ENCODE results near the gene LPP.
"Not testable (repeated sequence)": the region's sequence is repeated elsewhere in the genome, so short reads cannot be mapped to it uniquely, and the experiment has no call there.

The LPP gene

GRCh38 chr3:188442430-188442829 is 288.5 kb downstream of the LPP start:
- Histone ChIP-seq H3K79me2 (ENCODE audit: low read length) (no peaks in the 10 kb centered on the region), H3K9me2 (replicated peaks; ENCODE audit: insufficient read depth, low read length) (no peaks in the 10 kb centered on the region), H2AFZ (ENCODE audit: low read length) (no peak overlapping the region), H3K4me3 (ENCODE audit: low read length) (no peak overlapping the region), H3K9ac (ENCODE audit: low read length) (no peak overlapping the region), H3K27me3 (replicated peaks; ENCODE audit: insufficient read depth, low read length) (peaks cover 21% of the 10 kb centered on the region), H3F3A (ENCODE audit: insufficient read depth, low read length) (peaks cover 12% of the 10 kb centered on the region), H3K27ac (ENCODE audit: low read length) (no peak overlapping the region), H3K36me3 (replicated peaks; ENCODE audit: insufficient read depth, low read length) (no peaks in the 10 kb centered on the region), H4K20me1 (ENCODE audit: insufficient read depth, low read length) (peaks cover 4% of the 10 kb centered on the region; the same call in 1 of the 2 replicates), H3K4me2 (ENCODE audit: low read depth, low read length) (no peak overlapping the region), H3K9me3 (replicated peaks; ENCODE audit: insufficient read depth, low read length) (no peaks in the 10 kb centered on the region), H3K4me1 (ENCODE audit: low read length) (peaks cover 13% of the 10 kb centered on the region)
- no peak for DNase-seq
- no peak for TF ChIP-seq EZH2phosphoT487 (IDR thresholded peaks at IDR 0.05; ENCODE audit: low read length)
- no peak for TF ChIP-seq EZH2 (optimal IDR thresholded peaks at IDR 0.05; ENCODE audit: low read depth, low read length)
- TF ChIP-seq, protein P1, sequence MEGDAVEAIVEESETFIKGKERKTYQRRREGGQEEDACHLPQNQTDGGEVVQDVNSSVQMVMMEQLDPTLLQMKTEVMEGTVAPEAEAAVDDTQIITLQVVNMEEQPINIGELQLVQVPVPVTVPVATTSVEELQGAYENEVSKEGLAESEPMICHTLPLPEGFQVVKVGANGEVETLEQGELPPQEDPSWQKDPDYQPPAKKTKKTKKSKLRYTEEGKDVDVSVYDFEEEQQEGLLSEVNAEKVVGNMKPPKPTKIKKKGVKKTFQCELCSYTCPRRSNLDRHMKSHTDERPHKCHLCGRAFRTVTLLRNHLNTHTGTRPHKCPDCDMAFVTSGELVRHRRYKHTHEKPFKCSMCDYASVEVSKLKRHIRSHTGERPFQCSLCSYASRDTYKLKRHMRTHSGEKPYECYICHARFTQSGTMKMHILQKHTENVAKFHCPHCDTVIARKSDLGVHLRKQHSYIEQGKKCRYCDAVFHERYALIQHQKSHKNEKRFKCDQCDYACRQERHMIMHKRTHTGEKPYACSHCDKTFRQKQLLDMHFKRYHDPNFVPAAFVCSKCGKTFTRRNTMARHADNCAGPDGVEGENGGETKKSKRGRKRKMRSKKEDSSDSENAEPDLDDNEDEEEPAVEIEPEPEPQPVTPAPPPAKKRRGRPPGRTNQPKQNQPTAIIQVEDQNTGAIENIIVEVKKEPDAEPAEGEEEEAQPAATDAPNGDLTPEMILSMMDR (IDR thresholded peaks at IDR 0.05; ENCODE audit: low read length) = no peak

DNA sequence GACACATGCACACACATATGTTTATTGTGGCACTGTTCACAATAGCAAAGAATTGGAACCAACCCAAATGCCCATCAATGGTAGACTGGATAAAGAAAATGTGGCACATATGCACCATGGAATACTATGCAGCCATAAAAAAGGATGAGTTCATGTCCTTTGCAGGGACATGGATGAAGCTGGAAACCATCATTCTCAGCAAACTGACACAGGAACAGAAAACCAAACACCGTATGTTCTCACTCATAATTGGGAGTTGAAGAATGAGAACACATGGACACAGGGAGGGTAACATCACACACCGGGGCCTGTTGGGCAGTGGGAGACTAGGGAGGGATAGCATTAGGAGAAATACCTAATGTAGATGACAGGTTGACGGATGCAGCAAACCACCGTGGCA is 291.2 kb downstream of the LPP start:
- not testable (repeated sequence) for H3K9me3 ChIP-seq (replicated peaks; ENCODE audit: insufficient read depth, low read length); DNase-seq; H3K9ac ChIP-seq (ENCODE audit: low read length); H4K20me1 ChIP-seq (ENCODE audit: insufficient read depth, low read length); H3K79me2 ChIP-seq (ENCODE audit: low read length); H2AFZ ChIP-seq (ENCODE audit: low read length); H3K27ac ChIP-seq (ENCODE audit: low read length); H3K9me2 ChIP-seq (replicated peaks; ENCODE audit: insufficient read depth, low read length); H3K4me2 ChIP-seq (ENCODE audit: low read depth, low read length); H3K36me3 ChIP-seq (replicated peaks; ENCODE audit: insufficient read depth, low read length); H3K4me3 ChIP-seq (ENCODE audit: low read length)
- peaks cover 41% of the 10 kb centered on the region for H3K27me3 ChIP-seq (replicated peaks; ENCODE audit: insufficient read depth, low read length)
- peaks cover 13% of the 10 kb centered on the region for H3K4me1 ChIP-seq (ENCODE audit: low read length)
- H3F3A ChIP-seq (ENCODE audit: insufficient read depth, low read length) = peaks cover 12% of the 10 kb centered on the region

GRCh38 chr3:188446014-188446413 is 292.1 kb downstream of the LPP start:
- Histone ChIP-seq H3K9me3 (replicated peaks; ENCODE audit: insufficient read depth, low read length) (no peaks in the 10 kb centered on the region), H3K9me2 (replicated peaks; ENCODE audit: insufficient read depth, low read length) (no peaks in the 10 kb centered on the region), H3K36me3 (replicated peaks; ENCODE audit: insufficient read depth, low read length) (no peaks in the 10 kb centered on the region), H2AFZ (ENCODE audit: low read length) (no peak overlapping the region), H3K27ac (ENCODE audit: low read length) (no peak overlapping the region), H3F3A (ENCODE audit: insufficient read depth, low read length) (peaks cover 12% of the 10 kb centered on the region), H3K27me3 (replicated peaks; ENCODE audit: insufficient read depth, low read length) (peaks cover 41% of the 10 kb centered on the region), H3K4me3 (ENCODE audit: low read length) (no peak overlapping the region), H4K20me1 (ENCODE audit: insufficient read depth, low read length) (peaks cover 4% of the 10 kb centered on the region; the same call in 1 of the 2 replicates), H3K4me1 (ENCODE audit: low read length) (peaks cover 13% of the 10 kb centered on the region), H3K4me2 (ENCODE audit: low read depth, low read length) (peak overlapping the region; percentile 3; the same call in 1 of the 2 replicates), H3K79me2 (ENCODE audit: low read length) (no peaks in the 10 kb centered on the region), H3K9ac (ENCODE audit: low read length) (no peak overlapping the region)
- TF ChIP-seq EZH2phosphoT487 (IDR thresholded peaks at IDR 0.05; ENCODE audit: low read length) (no peak), EZH2 (optimal IDR thresholded peaks at IDR 0.05; ENCODE audit: low read depth, low read length) (no peak)
- TF ChIP-seq, protein P1 (IDR thresholded peaks at IDR 0.05; ENCODE audit: low read length) = no peak
- DNase-seq = peak; percentile 75

- Histone ChIP-seq H3K9me3 (replicated peaks; ENCODE audit: insufficient read depth, low read length) (no peaks in the 10 kb centered on the region), H3K9me2 (replicated peaks; ENCODE audit: insufficient read depth, low read length) (no peaks in the 10 kb centered on the region), H4K20me1 (ENCODE audit: insufficient read depth, low read length) (peaks cover 4% of the 10 kb centered on the region; the same call in 1 of the 2 replicates), H3K4me1 (ENCODE audit: low read length) (peaks cover 13% of the 10 kb centered on the region), H3K36me3 (replicated peaks; ENCODE audit: insufficient read depth, low read length) (no peaks in the 10 kb centered on the region), H3K4me3 (ENCODE audit: low read length) (no peak overlapping the region), H3K27ac (ENCODE audit: low read length) (no peak overlapping the region), H3F3A (ENCODE audit: insufficient read depth, low read length) (peaks cover 12% of the 10 kb centered on the region), H3K79me2 (ENCODE audit: low read length) (no peaks in the 10 kb centered on the region), H3K27me3 (replicated peaks; ENCODE audit: insufficient read depth, low read length) (peaks cover 41% of the 10 kb centered on the region), H3K4me2 (ENCODE audit: low read depth, low read length) (peak overlapping the region; percentile 3; the same call in 1 of the 2 replicates), H3K9ac (ENCODE audit: low read length) (no peak overlapping the region), H2AFZ (ENCODE audit: low read length) (no peak overlapping the region)
- peak; percentile 38 for DNase-seq
- TF ChIP-seq EZH2phosphoT487 (IDR thresholded peaks at IDR 0.05; ENCODE audit: low read length) (no peak), EZH2 (optimal IDR thresholded peaks at IDR 0.05; ENCODE audit: low read depth, low read length) (no peak)
- TF ChIP-seq, protein P1 (IDR thresholded peaks at IDR 0.05; ENCODE audit: low read length) = no peak
These were observed 292.8 kb downstream of the LPP start for GRCh38 chr3:188446766-188447165.

Data from MM.1S (cell line).